Urinary bladder (tissue), 4 donors: Measurements from ENCODE around the gene TMEM61. TPM values are rescaled to one million over a fixed set of nuclear protein-coding genes. Genes with fewer than 3 reads are reported as not detected.
A peak's percentile ranks its signal among the peaks of the same experiment; 100 is the strongest.
"Not testable (repeated sequence)": the region's sequence is repeated elsewhere in the genome, so short reads cannot be mapped to it uniquely, and the experiment has no call there.

Experiments
- DNase-seq: peaks from one replicate; pipeline ENCODE4 v3.0.0-alpha.2; 2015; ENCODE audit errors: extremely low spot score
- H3K27ac ChIP-seq: one replicate; pipeline ENCODE4 v1.5.1; 2013; ENCODE audit warnings: low read depth, mild to moderate bottlenecking, moderate library complexity
- H3K36me3 ChIP-seq: one replicate; pipeline ENCODE4 v1.6.1; 2013; ENCODE audit warnings: mild to moderate bottlenecking, moderate library complexity; ENCODE audit not compliant: insufficient read depth
- H3K4me1 ChIP-seq: one replicate; pipeline ENCODE4 v1.6.1; 2013; ENCODE audit warnings: mild to moderate bottlenecking, moderate library complexity; ENCODE audit not compliant: insufficient read depth
- H3K4me3 ChIP-seq: one replicate; pipeline ENCODE4 v1.5.1; 2013; ENCODE audit warnings: low read depth, low read length
- WGBS: extraction: QIAGEN DNeasy Blood & Tissue Kit; methylation state at CpG from one replicate; pipeline ENCODE4 v1.1.7; 2013; 5-methylcytosine and 5-hydroxymethylcytosine counted together
- polyA plus RNA-seq: library from polyadenylated mRNA; stranded (reverse); fragments of 200-250 nt; gene quantifications from one replicate; pipeline ENCODE4 v1.2.3, GENCODE V29; 2013
- total RNA-seq: library from RNA; depleted of rRNA; stranded (reverse); fragments of >200 nt; gene quantifications from one replicate; pipeline ENCODE4 v1.2.3, GENCODE V29; 2014
- donor health status: healthy with polysubstance abuse.
- donor health status: healthy.

TMEM61 gene
- total and polyA plus RNA-seq, 2 donors = 7.0 TPM; not detected in 1

DNA sequence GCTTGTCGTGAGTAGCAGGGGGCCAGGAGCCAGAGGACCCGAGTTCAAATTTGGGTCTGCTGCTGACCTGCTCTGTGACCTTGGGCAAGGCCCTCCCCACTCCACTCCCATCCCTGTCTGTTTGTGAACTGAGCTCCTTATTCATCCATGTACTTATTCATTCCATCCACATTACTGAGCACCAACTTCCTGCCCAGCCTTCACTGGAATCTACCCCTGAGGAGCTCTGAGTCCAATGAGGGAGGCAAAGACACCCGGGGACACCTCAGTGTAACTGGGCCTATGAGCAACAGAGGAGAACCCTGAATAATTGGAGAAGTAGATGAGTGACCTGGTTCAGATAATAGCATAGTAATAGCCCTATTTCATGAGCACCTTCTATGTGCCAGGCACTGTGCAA lies 27.2 kb downstream of the TMEM61 start:
- Histone ChIP-seq H3K36me3 (no peaks in the 10 kb centered on the region), H3K4me3 (no peak overlapping the region), H3K4me1 (no peaks in the 10 kb centered on the region), H3K27ac (no peak overlapping the region)
- 77% methylated on average over 3 of the region's 3 CpGs for WGBS
- no peak for DNase-seq

DNA sequence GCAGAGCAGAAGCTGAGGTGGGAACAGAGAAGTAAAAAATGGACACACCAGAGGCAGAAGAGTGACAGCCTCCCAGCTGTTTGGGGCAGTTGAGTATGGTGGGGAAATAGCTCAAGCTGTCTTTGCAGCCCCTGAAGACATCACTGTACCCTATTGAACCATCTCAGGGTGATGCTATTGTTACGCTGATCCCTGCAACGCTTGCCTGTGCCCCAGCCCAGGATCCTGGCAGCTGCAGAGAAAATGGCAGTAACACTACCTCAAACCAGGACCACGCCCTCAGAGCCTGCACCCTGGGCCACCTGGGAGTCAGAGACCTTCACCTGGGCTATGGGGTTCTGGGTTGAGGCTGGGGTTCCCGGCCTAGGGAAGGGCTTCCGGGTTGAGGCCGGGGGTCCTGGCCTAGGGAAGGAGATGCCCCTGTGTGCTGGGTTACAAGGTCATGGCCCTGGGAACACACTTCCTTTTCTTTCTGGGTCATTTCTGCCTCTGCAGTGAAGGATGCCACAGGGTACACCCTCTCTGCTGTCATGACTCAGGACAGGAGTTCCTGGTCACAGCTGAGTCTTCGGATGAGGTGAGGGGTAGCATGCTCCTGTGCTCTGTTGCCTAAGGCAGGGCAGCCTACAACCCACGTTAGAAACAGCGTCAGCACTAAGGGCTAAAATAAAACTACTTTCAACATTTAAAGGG lies 29.9 kb downstream of the TMEM61 start:
- Histone ChIP-seq H3K36me3 (no peaks in the 10 kb centered on the region), H3K4me3 (no peak overlapping the region), H3K4me1 (no peaks in the 10 kb centered on the region), H3K27ac (no peak overlapping the region)
- WGBS = 90% methylated on average over 9 of the region's 9 CpGs
- no peak for DNase-seq

DNA sequence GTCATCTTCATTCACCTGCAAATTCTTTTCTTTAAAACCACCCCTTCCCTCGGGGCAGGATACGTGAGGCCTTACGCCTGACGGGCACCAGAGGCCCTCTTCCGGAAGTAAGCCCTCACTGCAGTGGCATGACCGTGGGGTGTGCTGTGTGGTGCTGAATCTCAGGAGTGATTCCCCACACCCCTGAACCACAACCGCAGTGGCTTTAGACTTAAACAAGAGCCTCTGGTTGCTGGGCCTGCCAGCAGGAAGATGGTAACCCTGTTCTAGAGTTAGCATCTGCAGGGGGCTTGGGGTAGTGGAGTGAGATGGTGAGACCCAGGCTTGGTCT lies 30.4 kb downstream of the TMEM61 start:
- WGBS = 88% methylated on average over 7 of the region's 7 CpGs
- Histone ChIP-seq H3K4me3 (no peak overlapping the region), H3K27ac (no peak overlapping the region), H3K4me1 (no peaks in the 10 kb centered on the region), H3K36me3 (no peaks in the 10 kb centered on the region)
- DNase-seq = no peak

DNA sequence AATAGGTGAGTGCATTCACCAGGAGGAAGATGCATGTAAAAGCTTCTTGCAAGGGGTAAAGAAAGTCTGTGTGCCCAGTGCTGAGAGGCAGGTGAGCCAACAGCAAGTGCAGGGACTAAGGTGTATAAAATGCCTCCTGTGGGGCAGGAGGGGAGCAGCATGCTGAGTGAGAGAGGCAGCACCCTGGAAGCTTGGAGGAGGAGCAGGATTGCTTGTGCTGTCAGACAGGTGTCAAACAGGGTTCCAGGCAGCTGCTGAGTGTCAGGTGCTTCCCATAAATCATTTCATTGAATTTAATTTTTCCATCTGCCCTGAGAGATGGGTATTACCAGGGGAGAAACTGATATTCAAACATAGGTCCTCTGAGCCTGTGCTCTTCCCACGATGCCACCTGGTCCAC lies 32.2 kb downstream of the TMEM61 start:
- no peak for DNase-seq
- no peaks in the 10 kb centered on the region for H3K36me3 ChIP-seq
- no peak overlapping the region for H3K27ac ChIP-seq
- no peaks in the 10 kb centered on the region for H3K4me1 ChIP-seq
- H3K4me3 ChIP-seq = no peak overlapping the region
- WGBS = 84% methylated on average over 1 of the region's 1 CpG

GRCh38 chr1:55015123-55015522 lies 34.7 kb downstream of the TMEM61 start:
- 82% methylated on average over 5 of the region's 5 CpGs for WGBS
- DNase-seq = no peak
- Histone ChIP-seq H3K4me1 (no peaks in the 10 kb centered on the region), H3K27ac (no peak overlapping the region), H3K36me3 (no peaks in the 10 kb centered on the region), H3K4me3 (no peak overlapping the region)

- H3K4me3 ChIP-seq = no peak overlapping the region
- H3K27ac ChIP-seq = no peak overlapping the region
- WGBS = 62% methylated on average over 12 of the region's 12 CpGs
- no peaks in the 10 kb centered on the region for H3K4me1 ChIP-seq
- DNase-seq = no peak
- no peaks in the 10 kb centered on the region for H3K36me3 ChIP-seq
Observed at GRCh38 chr1:55015731-55016620, 35.5 kb downstream of the TMEM61 start.

DNA sequence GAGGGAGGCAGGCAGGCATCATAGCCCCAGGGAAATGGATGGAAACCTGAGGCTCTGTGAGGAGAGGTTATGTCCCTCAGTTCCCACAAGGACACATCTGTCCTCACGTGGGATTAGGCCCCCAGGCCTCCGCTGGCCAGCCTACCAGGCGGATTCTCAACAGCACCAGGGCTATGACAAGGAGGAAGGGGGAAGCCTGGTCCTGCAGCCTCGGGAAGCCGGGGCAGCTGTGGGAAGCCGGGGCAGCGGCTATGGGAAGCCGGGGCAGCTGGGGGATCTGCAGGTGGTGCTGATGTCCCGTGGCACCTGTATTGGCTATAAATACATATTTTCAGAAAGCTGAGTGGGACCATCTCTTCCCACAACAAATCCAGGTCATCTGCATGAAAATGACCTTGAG lies 38.0 kb downstream of the TMEM61 start:
- Histone ChIP-seq H3K36me3 (no peaks in the 10 kb centered on the region), H3K27ac (no peak overlapping the region), H3K4me1 (no peaks in the 10 kb centered on the region), H3K4me3 (no peak overlapping the region)
- DNase-seq = no peak
- WGBS = 83% methylated on average over 9 of the region's 9 CpGs

DNA sequence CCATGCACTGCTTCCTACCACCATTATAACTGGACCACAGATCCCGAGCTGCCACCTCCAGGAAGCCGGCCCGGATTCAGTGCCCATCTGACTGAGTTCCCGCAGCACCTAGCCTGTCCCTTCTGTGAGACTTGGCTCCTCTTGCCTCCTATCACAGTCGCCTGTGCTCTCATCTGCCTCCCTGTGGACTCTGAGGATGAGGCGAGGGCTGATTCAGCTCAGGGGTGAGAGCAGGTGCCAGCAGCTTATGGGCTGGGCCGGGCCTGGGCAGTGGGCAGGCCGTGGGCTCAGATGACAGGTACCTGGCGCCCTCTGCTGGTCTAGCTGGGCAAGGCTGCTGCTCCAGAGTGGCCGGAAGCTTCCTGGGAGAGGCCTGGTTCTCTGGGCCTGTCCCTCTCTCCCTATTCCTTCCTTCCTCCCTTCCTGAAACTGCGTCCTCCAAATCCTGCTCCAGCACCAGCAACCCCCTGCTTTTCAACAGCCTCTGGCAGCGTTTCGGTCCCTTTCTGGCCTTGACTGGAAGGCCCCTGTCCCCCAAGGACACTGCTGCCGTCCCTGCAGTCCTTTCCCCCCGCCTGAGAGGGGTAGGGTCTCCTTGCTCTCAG lies 41.6 kb downstream of the TMEM61 start:
- H3K27ac ChIP-seq = no peak overlapping the region
- peak; percentile 35 for DNase-seq
- no peaks in the 10 kb centered on the region for H3K4me1 ChIP-seq
- H3K36me3 ChIP-seq = no peaks in the 10 kb centered on the region
- H3K4me3 ChIP-seq = no peak overlapping the region
- 50% methylated on average over 15 of the region's 15 CpGs for WGBS

DNA sequence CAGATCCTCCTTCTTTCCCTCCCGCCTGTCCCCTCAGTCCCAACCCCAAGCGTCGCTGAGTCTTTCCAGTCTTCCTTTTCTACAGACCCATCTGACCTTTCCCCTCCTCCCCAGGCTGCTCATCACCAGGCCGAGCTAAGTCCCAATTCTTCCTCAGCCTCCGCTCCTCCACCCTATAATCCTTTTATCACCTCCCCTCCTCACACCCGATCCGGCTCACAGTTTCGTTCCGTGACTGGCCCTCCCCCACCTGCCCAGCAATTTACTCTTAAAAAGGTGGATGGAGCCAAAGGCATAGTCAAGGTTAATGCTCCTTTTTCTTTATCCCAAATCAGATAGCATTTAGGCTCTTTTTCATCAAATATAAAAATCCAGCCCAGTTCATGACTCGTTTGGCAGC lies 43.7 kb downstream of the TMEM61 start:
- H3K4me3 ChIP-seq, H3K36me3 ChIP-seq, H3K4me1 ChIP-seq, DNase-seq, H3K27ac ChIP-seq: not testable (repeated sequence)
- 71% methylated on average over 9 of the region's 10 CpGs for WGBS

DNA sequence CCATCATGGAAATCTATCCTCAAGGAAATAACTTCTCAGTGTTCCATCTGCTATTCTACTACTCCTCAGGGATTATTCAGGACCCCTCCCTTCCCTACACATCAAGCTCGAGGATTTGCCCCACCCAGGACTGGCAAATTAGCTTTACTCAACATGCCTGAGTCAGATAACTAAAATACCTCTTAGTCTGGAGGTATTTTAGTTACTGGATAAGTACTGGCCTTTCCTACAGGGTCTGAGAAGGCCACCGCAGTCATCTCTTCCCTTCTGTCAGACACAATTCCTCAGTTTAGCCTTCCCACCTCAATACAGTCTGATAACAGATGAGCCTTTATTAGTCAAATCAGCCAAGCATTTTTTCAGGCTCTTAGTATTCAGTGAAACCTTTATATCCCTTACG lies 46.3 kb downstream of the TMEM61 start:
- not testable (repeated sequence) for H3K4me1 ChIP-seq, H3K36me3 ChIP-seq, DNase-seq, H3K27ac ChIP-seq, H3K4me3 ChIP-seq
- whole genome bisulfite sequencing = 79% methylated on average over 3 of the region's 3 CpGs

GRCh38 chr1:55031098-55031497 lies 50.7 kb downstream of the TMEM61 start:
- not testable (repeated sequence) for DNase-seq, H3K4me3 ChIP-seq, H3K36me3 ChIP-seq, H3K27ac ChIP-seq, H3K4me1 ChIP-seq
- 96% methylated on average over 5 of the region's 5 CpGs for WGBS

DNA sequence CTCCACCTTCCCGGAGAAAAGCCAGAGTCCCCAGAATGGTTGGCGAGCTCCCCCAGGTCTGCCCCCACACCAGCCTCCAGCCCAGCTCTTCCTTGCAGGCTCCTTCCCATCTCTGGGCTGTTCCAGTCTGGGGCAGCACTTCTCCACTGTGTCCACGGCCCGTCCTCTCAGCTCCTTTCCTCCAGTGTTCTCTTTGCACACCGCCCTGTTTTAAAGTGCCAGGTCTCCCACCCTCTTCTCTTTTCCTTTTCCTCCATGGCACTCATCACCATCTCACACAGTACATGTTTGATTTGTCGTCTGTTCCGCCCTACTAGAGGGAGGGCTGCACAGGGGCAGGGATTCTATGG lies 52.8 kb downstream of the TMEM61 start:
- no peaks in the 10 kb centered on the region for H3K36me3 ChIP-seq
- DNase-seq = no peak
- no peaks in the 10 kb centered on the region for H3K4me1 ChIP-seq
- 91% methylated on average over 7 of the region's 7 CpGs for WGBS
- H3K27ac ChIP-seq = no peak overlapping the region
- no peak overlapping the region for H3K4me3 ChIP-seq

DNA sequence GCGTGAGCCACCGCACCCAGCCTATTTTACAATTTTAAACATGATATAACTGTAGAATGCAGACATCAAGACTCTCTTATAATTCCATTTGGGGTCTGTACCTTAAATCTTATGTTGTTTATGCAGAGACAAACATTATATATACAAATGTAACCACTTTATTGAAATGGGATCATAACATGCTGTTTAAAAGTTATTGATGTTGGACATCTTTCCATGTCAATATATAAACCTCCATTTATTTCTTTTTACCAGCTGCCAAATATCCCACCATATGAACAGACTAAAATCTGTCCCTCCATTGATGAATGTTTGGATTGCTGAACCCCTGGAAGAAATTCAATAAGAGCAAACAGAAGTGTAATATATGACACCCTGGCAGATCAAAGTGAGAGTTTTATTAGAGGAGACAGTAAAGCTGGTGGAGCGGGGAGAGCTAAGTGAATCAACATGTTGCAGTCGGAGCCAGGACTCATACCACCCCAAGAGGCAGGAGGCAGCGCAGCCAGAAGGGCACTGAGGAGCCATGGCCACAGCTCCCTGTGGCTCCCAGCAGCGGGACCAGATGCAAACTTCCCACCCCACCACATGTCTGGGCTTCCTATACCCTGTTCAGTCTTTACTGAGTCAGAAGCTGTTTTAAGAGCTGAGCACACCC lies 54.2 kb downstream of the TMEM61 start:
- Histone ChIP-seq H3K4me1 (no peaks in the 10 kb centered on the region), H3K36me3 (no peaks in the 10 kb centered on the region), H3K27ac (no peak overlapping the region), H3K4me3 (no peak overlapping the region)
- WGBS = 76% methylated on average over 6 of the region's 6 CpGs
- DNase-seq = no peak

DNA sequence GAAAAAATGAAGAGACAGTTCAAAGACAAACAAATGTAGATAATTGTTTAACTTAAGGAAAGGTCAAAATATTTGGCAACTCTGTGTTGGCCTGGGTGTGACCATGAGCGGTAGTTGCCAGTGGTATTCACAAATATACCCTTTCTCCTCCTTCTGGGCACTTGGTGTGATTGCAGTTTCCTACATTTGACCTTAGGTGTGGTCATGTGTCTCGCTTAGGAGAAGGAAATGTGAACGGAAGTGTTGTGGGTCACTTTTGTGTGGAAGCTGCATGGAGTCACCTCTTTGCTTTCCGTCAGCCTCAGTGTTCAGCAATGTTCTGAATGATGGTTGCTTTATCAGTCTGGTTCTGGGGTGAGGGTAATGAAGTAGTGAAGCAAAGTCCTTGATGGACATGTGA lies 55.5 kb downstream of the TMEM61 start:
- Histone ChIP-seq H3K4me1 (no peaks in the 10 kb centered on the region), H3K36me3 (no peaks in the 10 kb centered on the region), H3K4me3 (no peak overlapping the region), H3K27ac (no peak overlapping the region)
- DNase-seq = no peak
- WGBS = 75% methylated on average over 4 of the region's 4 CpGs
